GM12892 (cell line): Measurements from ENCODE around the gene SMIM1.

Experiments
- POLR2A ChIP-seq: IDR thresholded peaks from 2 replicates; pipeline ENCODE4 v1.6.1; 2011; ENCODE audit warnings: low read depth, low read length, control low read depth
- POLR2AphosphoS5 ChIP-seq: IDR thresholded peaks from 2 replicates; pipeline ENCODE4 v1.6.1; 2011; ENCODE audit warnings: low read depth, low read length, control low read depth

GRCh38 chr1:3771108-3772026, 1.2 kb upstream of the SMIM1 start:
- no peak for TF ChIP-seq POLR2A
- TF ChIP-seq POLR2AphosphoS5 = no peak
